Colonic mucosa (tissue), 4 donors: Measurements from ENCODE around the gene ZNF41. TPM values are rescaled to one million over a fixed set of nuclear protein-coding genes. Genes with fewer than 3 reads are reported as not detected.
"Not testable (repeated sequence)": the region's sequence is repeated elsewhere in the genome, so short reads cannot be mapped to it uniquely, and the experiment has no call there.

Source experiments
- DNase-seq: peaks from one replicate; pipeline ENCODE4 v3.0.0-alpha.2; 2020
- H3K27ac ChIP-seq: fragments of 200-600 bp; one replicate; pipeline ENCODE4 v1.8.0; 2021
- H3K27me3 ChIP-seq: fragments of 200-600 bp; one replicate; pipeline ENCODE4 v1.8.0; 2021
- H3K36me3 ChIP-seq: fragments of 200-600 bp; one replicate; pipeline ENCODE4 v1.8.0; 2021
- H3K4me1 ChIP-seq: fragments of 200-600 bp; one replicate; pipeline ENCODE4 v1.8.0; 2021; ENCODE audit warnings: mild to moderate bottlenecking
- H3K4me3 ChIP-seq: fragments of 200-600 bp; one replicate; pipeline ENCODE4 v1.8.0; 2021
- H3K9ac ChIP-seq, 2 donors: one replicate each; pipeline ENCODE4 v1.7.0; 2013; ENCODE audit warnings: control low read depth in 2 of 2, low read depth in 2 of 2, low read length in 2 of 2
- H3K9me3 ChIP-seq: fragments of 200-600 bp; one replicate; pipeline ENCODE4 v1.8.0; 2021
- CTCF ChIP-seq: fragments of 200-600 bp; IDR thresholded peaks from one replicate; pipeline ENCODE4 v1.8.0; 2022; ENCODE audit warnings: antibody characterized with exemption, mild to moderate bottlenecking
- intact Hi-C: fragments of 100-400 bp; cut with DNase I; formaldehyde crosslinking; loops from one replicate; pipeline ENCODE4 v1.14.1; 2022
- total RNA-seq, 2 donors: library from RNA; stranded (reverse); fragmentation: NEBNext Ultra II Directional in 1 of 2; extraction: Animal tissue kit (Norgen Biotek cat#: 25700) in 1 of 2; gene quantifications; one replicate each; pipeline ENCODE4 v1.2.1, GENCODE V29; 2021
- donor health status: healthy.
- donor health status: DM: no; HTN: no; CAD: no.
- donor health status: DM: no; HTN: no; CAD: no.

Gene ZNF41
- total RNA-seq, 2 donors from 2014 or later = 8.3 to 10.3 TPM

- DNase-seq = no peak
- no peak for TF ChIP-seq CTCF
- H3K27me3 ChIP-seq = no peaks in the 10 kb centered on the region
- H3K27ac ChIP-seq = no peak overlapping the region
- no peaks in the 10 kb centered on the region for H3K9me3 ChIP-seq
- no peak overlapping the region for H3K4me3 ChIP-seq
- H3K9ac ChIP-seq = no peak overlapping the region
- intact Hi-C loops = no loop called here
- no peaks in the 10 kb centered on the region for H3K36me3 ChIP-seq
- no peaks in the 10 kb centered on the region for H3K4me1 ChIP-seq
Measured at GRCh38 chrX:47498411-47498810, 15.4 kb upstream of the ZNF41 start.

GRCh38 chrX:47497271-47497888, 14.4 kb upstream of the ZNF41 start:
- TF ChIP-seq CTCF = no peak
- no peak overlapping the region for H3K4me3 ChIP-seq
- no peaks in the 10 kb centered on the region for H3K27me3 ChIP-seq
- no peak overlapping the region for H3K9ac ChIP-seq
- H3K9me3 ChIP-seq = no peaks in the 10 kb centered on the region
- H3K27ac ChIP-seq = no peak overlapping the region
- H3K4me1 ChIP-seq = no peaks in the 10 kb centered on the region
- intact Hi-C loops = no loop called here
- H3K36me3 ChIP-seq = no peaks in the 10 kb centered on the region
- DNase-seq = no peak

- H3K4me1 ChIP-seq, intact Hi-C loops, H3K4me3 ChIP-seq, H3K27me3 ChIP-seq, H3K9me3 ChIP-seq, H3K27ac ChIP-seq, H3K9ac ChIP-seq, H3K36me3 ChIP-seq: not testable (repeated sequence)
- DNase-seq = peak; percentile 2
Measured at GRCh38 chrX:47492133-47492532, 9.1 kb upstream of the ZNF41 start.

GRCh38 chrX:47489507-47490275, 6.7 kb upstream of the ZNF41 start:
- Histone ChIP-seq H3K9me3 (no peaks in the 10 kb centered on the region), H3K36me3 (no peaks in the 10 kb centered on the region), H3K27me3 (no peaks in the 10 kb centered on the region), H3K9ac (no peak overlapping the region), H3K27ac (no peak overlapping the region), H3K4me3 (no peak overlapping the region), H3K4me1 (no peaks in the 10 kb centered on the region)
- intact Hi-C loops = no loop called here
- no peak for DNase-seq
- TF ChIP-seq CTCF = no peak

GRCh38 chrX:47484885-47485284, 1.9 kb upstream of the ZNF41 start:
- Histone ChIP-seq H3K4me1 (no peaks in the 10 kb centered on the region), H3K36me3 (no peaks in the 10 kb centered on the region), H3K9ac (no peak overlapping the region), H3K4me3 (no peak overlapping the region), H3K27ac (no peak overlapping the region), H3K9me3 (no peaks in the 10 kb centered on the region), H3K27me3 (no peaks in the 10 kb centered on the region)
- TF ChIP-seq CTCF = no peak
- DNase-seq = no peak
- intact Hi-C loops = no loop called here
